T follicular helper cell (primary cell): ENCODE data around the gene EDEM2.
"Not testable (repeated sequence)": the region's sequence is repeated elsewhere in the genome, so short reads cannot be mapped to it uniquely, and the experiment has no call there.

Experiments used
- DNase-seq: peaks from one replicate; pipeline ENCODE4 v3.0.0-alpha.2; 2020; ENCODE audit warnings: low read depth

The EDEM2 gene

GRCh38 chr20:35125753-35126152, 21.4 kb downstream of the EDEM2 start:
- DNase-seq: no peak

GRCh38 chr20:35122756-35123405, 24.3 kb downstream of the EDEM2 start:
- no peak for DNase-seq

GRCh38 chr20:35121186-35121585, 25.9 kb downstream of the EDEM2 start:
- no peak for DNase-seq

- no peak for DNase-seq
Measured at GRCh38 chr20:35120012-35120701, 27.0 kb downstream of the EDEM2 start.

GRCh38 chr20:35117629-35118028, 29.5 kb downstream of the EDEM2 start:
- DNase-seq: no peak

- DNase-seq: no peak
Measured at GRCh38 chr20:35117196-35117595, 29.9 kb downstream of the EDEM2 start.

- no peak for DNase-seq
Measured at GRCh38 chr20:35116258-35116657, 30.9 kb downstream of the EDEM2 start.

- no peak for DNase-seq
Measured at GRCh38 chr20:35115606-35116005, 31.5 kb downstream of the EDEM2 start.

- not testable (repeated sequence) for DNase-seq
Measured at GRCh38 chr20:35112276-35112675, 34.9 kb downstream of the EDEM2 start.

GRCh38 chr20:35111141-35111888, 35.8 kb downstream of the EDEM2 start:
- DNase-seq: no peak

GRCh38 chr20:35108921-35109320, 38.2 kb downstream of the EDEM2 start:
- no peak for DNase-seq

- DNase-seq: no peak
Measured at GRCh38 chr20:35106827-35107380, 40.2 kb downstream of the EDEM2 start.

GRCh38 chr20:35104685-35105295, 42.3 kb downstream of the EDEM2 start:
- DNase-seq: no peak

- DNase-seq: no peak
Measured at GRCh38 chr20:35101620-35102019, 45.5 kb downstream of the EDEM2 start.

- no peak for DNase-seq
Measured at GRCh38 chr20:35093267-35093884, 53.8 kb downstream of the EDEM2 start.

- peak; percentile 80 for DNase-seq
Measured at GRCh38 chr20:35092524-35093266, 54.4 kb downstream of the EDEM2 start, which contains the start of gene TRPC4AP. Gene TRPC4AP, minus strand, starts transcription at chr20:35092807. Its CDS starts 26 bp downstream, at chr20:35092781.

- DNase-seq: no peak
Measured at GRCh38 chr20:35091816-35092523, 55.2 kb downstream of the EDEM2 start.

- DNase-seq: no peak
Measured at GRCh38 chr20:35088231-35089145, 58.6 kb downstream of the EDEM2 start.

GRCh38 chr20:35087791-35088190, 59.3 kb downstream of the EDEM2 start:
- DNase-seq: no peak
